Esophagus squamous epithelium (tissue), 4 donors: ENCODE data around the gene GGA1.

Experiments
- CTCF ChIP-seq, 6 experiments: fragments of 450-650 bp in 4 of 6; fragments of 200-600 bp in 2 of 6; sonication (generic) in 2 of 6; IDR thresholded peaks; one replicate each; pipeline ENCODE4 v1.5.1; 2016 to 2019; ENCODE audit warnings: antibody characterized with exemption in 6 of 6, mild to moderate bottlenecking in 4 of 6, moderate library complexity in 4 of 6
- POLR2A ChIP-seq, 4 donors: fragments of 450-650 bp; IDR thresholded peaks; one replicate each; pipeline ENCODE4 v1.6.1; 2017; ENCODE audit warnings: antibody characterized with exemption in 4 of 4, mild to moderate bottlenecking in 4 of 4, moderate library complexity in 3 of 4

GRCh38 chr22:37621352-37621860 lies 12.8 kb downstream of the GGA1 start:
- no peak for TF ChIP-seq CTCF (IDR thresholded peaks at IDR 0.05)
- TF ChIP-seq POLR2A (IDR thresholded peaks at IDR 0.05) = no peak
